NCI-H2196 treated with DMSO at 0.1 percent for 48 hours (cell line): ENCODE measurements around the gene INSL3.
"Not testable (repeated sequence)": the region's sequence is repeated elsewhere in the genome, so short reads cannot be mapped to it uniquely, and the experiment has no call there.

Source experiments
- DNase-seq: peaks from one replicate; lab custom pipeline; 2025; ENCODE audit not compliant: unreplicated experiment; lab: John Stamatoyannopoulos, UW

INSL3 gene

GRCh38 chr19:17826508-17827056, 5.3 kb upstream of the INSL3 start:
- no peak for DNase-seq

- no peak for DNase-seq
These were observed 3.0 kb upstream of the INSL3 start for GRCh38 chr19:17824339-17824738.

GRCh38 chr19:17817668-17818363, 3.5 kb downstream of the INSL3 start:
- no peak for DNase-seq

GRCh38 chr19:17812099-17812498, 9.2 kb downstream of the INSL3 start:
- DNase-seq = no peak

- no peak for DNase-seq
These were observed 9.6 kb downstream of the INSL3 start for GRCh38 chr19:17811681-17812080.

GRCh38 chr19:17811103-17811502, 10.2 kb downstream of the INSL3 start:
- no peak for DNase-seq

- no peak for DNase-seq
These were observed 13.5 kb downstream of the INSL3 start for GRCh38 chr19:17807731-17808316.

- DNase-seq = no peak
These were observed 14.4 kb downstream of the INSL3 start for GRCh38 chr19:17806945-17807344.

GRCh38 chr19:17805427-17805826, 15.9 kb downstream of the INSL3 start:
- DNase-seq = no peak

- no peak for DNase-seq
These were observed 17.9 kb downstream of the INSL3 start for GRCh38 chr19:17803264-17803896.

GRCh38 chr19:17802137-17802858, 19.0 kb downstream of the INSL3 start:
- DNase-seq = no peak

GRCh38 chr19:17798599-17798998, 22.7 kb downstream of the INSL3 start:
- DNase-seq = not testable (repeated sequence)

GRCh38 chr19:17797424-17798201, 23.7 kb downstream of the INSL3 start:
- no peak for DNase-seq

- no peak for DNase-seq
These were observed 24.4 kb downstream of the INSL3 start for GRCh38 chr19:17796838-17797423.

GRCh38 chr19:17796013-17796837, 25.1 kb downstream of the INSL3 start:
- no peak for DNase-seq

- DNase-seq = no peak
These were observed 25.8 kb downstream of the INSL3 start for GRCh38 chr19:17795495-17795856.

- peak; percentile 42 for DNase-seq
These were observed 26.4 kb downstream of the INSL3 start, which contains the start of gene B3GNT3 for GRCh38 chr19:17794731-17795494. Gene B3GNT3, plus strand, starts transcription at chr19:17795138. Its CDS starts 12,670 bp downstream, at chr19:17807808.

GRCh38 chr19:17794412-17794730, 26.9 kb downstream of the INSL3 start:
- DNase-seq = no peak
